Left lung (tissue), 10 donors: ENCODE data around the gene HDAC6. TPM values are rescaled to one million over a fixed set of nuclear protein-coding genes. Genes with fewer than 3 reads are reported as not detected.

Source experiments
- ATAC-seq: fragments of 200-7000 bp; cut with Tn5 transposase; one replicate; pipeline ENCODE4 v1.9.1; 2020; ENCODE audit warnings: moderate library complexity
- DNase-seq, 4 donors: peaks; one replicate each; pipeline ENCODE4 v3.0.0-alpha.2; 2013 to 2020
- H3K27ac ChIP-seq, 2 donors: fragments of 200-600 bp; sonication (generic) in 1 of 2; one replicate each; pipeline versions ENCODE4 v1.5.0 to v1.8.0; 2020 to 2021
- H3K27me3 ChIP-seq, 2 donors: fragments of 200-600 bp; sonication (generic) in 1 of 2; one replicate each; pipeline versions ENCODE4 v1.5.0 to v1.8.0; 2020 to 2021
- H3K36me3 ChIP-seq, 2 donors: fragments of 200-600 bp; sonication (generic) in 1 of 2; one replicate each; pipeline versions ENCODE4 v1.5.0 to v1.8.0; 2020 to 2021
- H3K4me1 ChIP-seq, 2 donors: fragments of 200-600 bp; one replicate each; pipeline ENCODE4 v1.8.0; 2021
- H3K4me3 ChIP-seq, 2 donors: fragments of 200-600 bp; sonication (generic) in 1 of 2; one replicate each; pipeline versions ENCODE4 v1.5.0 to v1.8.0; 2020 to 2021; ENCODE audit warnings: mild to moderate bottlenecking in 1 of 2
- H3K9me3 ChIP-seq, 2 donors: fragments of 200-600 bp; sonication (generic) in 1 of 2; one replicate each; pipeline versions ENCODE4 v1.5.0 to v1.8.0; 2020 to 2021
- intact Hi-C, 2 donors: fragments of 100-400 bp; cut with DNase I; formaldehyde crosslinking; loops; one replicate each; pipeline versions ENCODE4 v1.11.2 to v1.14.2; 2022
- polyA plus RNA-seq, 6 donors: library from polyadenylated mRNA; unstranded; fragments of 120-200 nt; gene quantifications; one replicate each; pipeline ENCODE4 v1.2.1, GENCODE V29; 2013; ENCODE audit not compliant: insufficient read length in 6 of 6
- total RNA-seq, 2 donors: library from RNA; stranded (reverse); fragmentation: NEBNext Ultra II Directional; extraction: Animal tissue kit (Norgen Biotek cat#: 25700); gene quantifications; one replicate each; pipeline ENCODE4 v1.2.1, GENCODE V29; 2021
- TF ChIP-seq, protein P1 (sequence below), 2 donors: fragments of 200-600 bp; sonication (generic) in 1 of 2; IDR thresholded peaks; one replicate each; pipeline versions ENCODE4 v1.5.0 to v1.8.0; 2021; ENCODE audit warnings: antibody characterized with exemption in 2 of 2
- donor health status: DM: no; HTN: yes; CAD: no.
- donor health status: DM: no; HTN: no; CAD: no.

The HDAC6 gene
- total and polyA plus RNA-seq, 8 donors, result 76.7 to 199 (median 161) TPM

DNA sequence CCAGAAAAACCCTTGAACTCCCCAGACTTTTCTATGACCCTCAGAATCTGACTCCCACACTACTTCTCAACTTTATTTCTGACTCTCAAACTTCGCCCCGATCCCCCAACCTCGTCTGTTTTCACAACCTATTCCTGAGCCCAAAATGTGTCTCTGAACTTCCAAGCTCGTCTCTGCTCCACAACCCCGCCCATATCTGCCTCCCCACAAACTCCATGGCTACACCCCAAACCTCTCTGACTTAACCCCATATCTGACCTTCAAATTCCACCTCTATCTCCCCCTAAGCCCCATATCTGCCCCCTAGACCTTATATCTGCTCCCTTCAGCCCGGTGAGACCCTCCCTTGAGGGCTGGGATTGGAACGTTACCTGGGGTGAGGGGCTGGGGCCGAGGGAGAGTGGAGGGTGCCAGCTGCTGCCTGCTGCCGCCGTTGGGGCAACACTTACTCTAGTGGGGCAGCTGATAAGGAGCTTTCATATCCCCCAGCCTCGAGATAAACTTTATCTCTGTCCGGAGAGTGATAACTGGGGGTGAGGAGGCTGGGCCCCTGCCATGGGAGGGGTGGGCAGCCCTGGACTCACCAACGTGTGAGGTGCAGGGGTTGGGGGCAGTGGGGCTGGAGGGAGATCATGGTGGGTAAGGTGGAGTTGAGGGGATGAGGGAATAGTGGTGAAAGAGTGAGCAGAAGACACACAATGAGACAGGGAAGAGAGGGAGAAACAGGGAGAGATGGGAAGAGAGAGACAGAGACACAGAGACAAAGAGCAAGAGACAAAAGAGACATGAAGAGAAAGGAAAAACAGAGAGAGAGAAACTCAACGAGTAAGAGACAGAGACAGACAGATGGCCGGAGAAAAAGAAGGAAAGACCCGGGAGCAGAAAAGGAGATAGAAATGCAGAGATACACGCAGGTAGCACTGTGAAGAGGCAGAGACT, 14.1 kb upstream of the HDAC6 start:
- no peaks in the 10 kb centered on the region for H3K27me3 ChIP-seq
- DNase-seq (no peak), ATAC-seq (no peak)
- TF ChIP-seq, protein P1, sequence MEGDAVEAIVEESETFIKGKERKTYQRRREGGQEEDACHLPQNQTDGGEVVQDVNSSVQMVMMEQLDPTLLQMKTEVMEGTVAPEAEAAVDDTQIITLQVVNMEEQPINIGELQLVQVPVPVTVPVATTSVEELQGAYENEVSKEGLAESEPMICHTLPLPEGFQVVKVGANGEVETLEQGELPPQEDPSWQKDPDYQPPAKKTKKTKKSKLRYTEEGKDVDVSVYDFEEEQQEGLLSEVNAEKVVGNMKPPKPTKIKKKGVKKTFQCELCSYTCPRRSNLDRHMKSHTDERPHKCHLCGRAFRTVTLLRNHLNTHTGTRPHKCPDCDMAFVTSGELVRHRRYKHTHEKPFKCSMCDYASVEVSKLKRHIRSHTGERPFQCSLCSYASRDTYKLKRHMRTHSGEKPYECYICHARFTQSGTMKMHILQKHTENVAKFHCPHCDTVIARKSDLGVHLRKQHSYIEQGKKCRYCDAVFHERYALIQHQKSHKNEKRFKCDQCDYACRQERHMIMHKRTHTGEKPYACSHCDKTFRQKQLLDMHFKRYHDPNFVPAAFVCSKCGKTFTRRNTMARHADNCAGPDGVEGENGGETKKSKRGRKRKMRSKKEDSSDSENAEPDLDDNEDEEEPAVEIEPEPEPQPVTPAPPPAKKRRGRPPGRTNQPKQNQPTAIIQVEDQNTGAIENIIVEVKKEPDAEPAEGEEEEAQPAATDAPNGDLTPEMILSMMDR (IDR thresholded peaks at IDR 0.05), result no peak
- no peak overlapping the region for H3K27ac ChIP-seq
- H3K4me1 ChIP-seq, result no peaks in the 10 kb centered on the region
- intact Hi-C loops, result no loop called here
- H3K36me3 ChIP-seq, result no peaks in the 10 kb centered on the region
- no peaks in the 10 kb centered on the region for H3K9me3 ChIP-seq
- H3K4me3 ChIP-seq, result no peak overlapping the region

DNA sequence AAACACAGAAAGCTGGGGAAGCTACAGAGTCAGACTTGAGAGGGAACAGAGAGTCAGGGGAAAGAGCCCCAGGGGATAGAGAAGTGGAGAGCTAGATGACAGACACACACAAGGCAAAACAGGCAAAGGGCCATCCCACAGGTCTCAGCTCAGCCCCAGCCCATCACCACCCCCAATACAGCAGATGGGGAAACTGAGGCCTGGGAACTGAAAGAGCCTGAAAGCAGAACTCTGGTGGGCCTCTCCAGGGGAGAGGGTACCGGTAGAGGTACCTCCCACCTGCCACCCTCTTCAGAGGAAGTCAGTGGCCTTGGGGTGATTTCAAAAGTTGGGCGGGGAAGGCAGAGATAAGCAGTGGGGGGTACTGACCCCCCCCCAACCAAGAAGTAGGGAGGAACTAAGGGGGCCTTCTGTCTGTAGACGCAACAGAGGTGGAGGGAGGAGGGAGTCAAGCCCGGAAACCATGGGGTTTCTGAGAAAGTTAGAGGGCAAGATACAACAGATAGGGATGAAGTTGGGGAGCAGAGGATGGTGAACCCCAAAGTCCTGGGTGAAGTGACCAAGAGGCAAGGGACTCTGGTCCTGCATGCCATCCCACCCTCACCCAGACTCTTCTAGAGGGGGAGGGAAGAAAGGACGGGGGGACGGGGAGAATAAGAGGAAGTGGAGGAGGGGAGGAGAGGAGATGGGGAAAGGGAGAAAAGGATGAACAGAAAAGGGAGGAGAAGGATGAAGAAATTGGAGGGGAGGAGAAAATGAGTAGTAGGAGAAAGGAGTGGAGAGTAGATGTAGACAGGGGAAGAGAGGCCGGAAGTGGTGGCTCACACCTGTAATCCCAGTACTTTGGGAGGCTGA, 12.3 kb upstream of the HDAC6 start:
- Histone ChIP-seq H3K9me3 (no peaks in the 10 kb centered on the region), H3K27me3 (no peaks in the 10 kb centered on the region), H3K27ac (no peak overlapping the region), H3K36me3 (no peaks in the 10 kb centered on the region), H3K4me1 (no peaks in the 10 kb centered on the region), H3K4me3 (no peak overlapping the region)
- ATAC-seq, result no peak
- intact Hi-C loops, result no loop called here
- TF ChIP-seq, protein P1 (IDR thresholded peaks at IDR 0.05), result no peak
- no peak for DNase-seq

DNA sequence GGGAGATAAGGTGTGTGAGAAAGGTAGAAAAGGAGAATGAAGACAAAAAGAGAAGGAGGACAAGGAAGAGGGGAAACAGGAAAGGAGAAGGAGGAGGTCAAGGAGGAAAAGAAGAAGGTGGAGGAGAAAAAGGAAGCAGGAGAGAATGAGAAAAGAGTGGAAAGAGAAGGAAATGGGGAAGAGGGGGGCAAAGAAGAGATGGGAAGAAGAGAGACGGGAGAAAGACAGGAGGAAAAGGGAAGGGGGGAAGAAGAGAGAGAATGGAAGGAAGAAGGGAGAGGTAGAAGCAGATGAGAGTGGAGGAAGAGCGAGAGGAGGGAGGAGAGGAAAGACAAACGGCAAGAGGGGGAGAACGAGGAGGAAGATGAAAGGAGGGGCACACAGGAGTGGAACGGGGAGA, 11.4 kb upstream of the HDAC6 start:
- no peak overlapping the region for H3K4me3 ChIP-seq
- no peak overlapping the region for H3K27ac ChIP-seq
- TF ChIP-seq, protein P1 (IDR thresholded peaks at IDR 0.05), result no peak
- H3K9me3 ChIP-seq, result no peaks in the 10 kb centered on the region
- ATAC-seq (no peak), DNase-seq (no peak)
- no peaks in the 10 kb centered on the region for H3K4me1 ChIP-seq
- no peaks in the 10 kb centered on the region for H3K27me3 ChIP-seq
- intact Hi-C loops, result no loop called here
- no peaks in the 10 kb centered on the region for H3K36me3 ChIP-seq

DNA sequence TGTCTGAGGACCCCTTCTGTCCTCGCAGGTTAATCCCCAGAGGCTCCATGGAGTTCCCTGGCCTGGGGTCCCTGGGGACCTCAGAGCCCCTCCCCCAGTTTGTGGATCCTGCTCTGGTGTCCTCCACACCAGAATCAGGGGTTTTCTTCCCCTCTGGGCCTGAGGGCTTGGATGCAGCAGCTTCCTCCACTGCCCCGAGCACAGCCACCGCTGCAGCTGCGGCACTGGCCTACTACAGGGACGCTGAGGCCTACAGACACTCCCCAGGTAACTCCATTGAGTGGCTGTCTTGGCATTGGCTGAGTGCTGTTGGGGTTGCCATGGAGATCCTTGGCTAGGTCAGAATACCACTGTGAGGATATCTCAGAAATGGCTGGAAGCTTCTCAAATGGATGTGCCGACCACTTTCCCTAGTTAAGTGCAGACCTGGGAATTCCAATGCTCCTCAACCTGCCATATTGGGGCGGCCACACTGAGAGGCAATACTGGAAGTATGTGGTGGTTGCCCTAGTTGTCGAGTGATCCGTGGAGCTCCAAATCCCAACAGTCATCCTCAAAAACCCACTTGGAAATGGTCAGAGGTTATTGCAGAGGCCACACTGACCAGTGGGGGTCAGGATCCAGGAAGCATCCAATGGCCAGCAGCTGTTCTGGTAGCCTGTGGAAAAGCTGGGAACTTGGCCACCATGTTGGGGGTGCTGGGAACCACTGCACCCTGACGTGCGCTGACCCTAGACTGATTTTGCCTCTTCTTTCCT, 10.6 kb upstream of the HDAC6 start:
- Histone ChIP-seq H3K27me3 (no peaks in the 10 kb centered on the region), H3K9me3 (no peaks in the 10 kb centered on the region), H3K4me1 (no peaks in the 10 kb centered on the region), H3K4me3 (no peak overlapping the region), H3K27ac (no peak overlapping the region), H3K36me3 (no peaks in the 10 kb centered on the region)
- ATAC-seq (no peak), DNase-seq (no peak)
- TF ChIP-seq, protein P1 (IDR thresholded peaks at IDR 0.05), result no peak
- intact Hi-C loops, result no loop called here
